Superior temporal gyrus (tissue), 1 donor: ENCODE measurements around the gene SLC25A42.
"Not testable (repeated sequence)": the region's sequence is repeated elsewhere in the genome, so short reads cannot be mapped to it uniquely, and the experiment has no call there.

Experiments
- DNase-seq: peaks from one replicate; pipeline ENCODE4 v3.0.0-alpha.2; 2016; ENCODE audit errors: extremely low spot score

The SLC25A42 gene

DNA sequence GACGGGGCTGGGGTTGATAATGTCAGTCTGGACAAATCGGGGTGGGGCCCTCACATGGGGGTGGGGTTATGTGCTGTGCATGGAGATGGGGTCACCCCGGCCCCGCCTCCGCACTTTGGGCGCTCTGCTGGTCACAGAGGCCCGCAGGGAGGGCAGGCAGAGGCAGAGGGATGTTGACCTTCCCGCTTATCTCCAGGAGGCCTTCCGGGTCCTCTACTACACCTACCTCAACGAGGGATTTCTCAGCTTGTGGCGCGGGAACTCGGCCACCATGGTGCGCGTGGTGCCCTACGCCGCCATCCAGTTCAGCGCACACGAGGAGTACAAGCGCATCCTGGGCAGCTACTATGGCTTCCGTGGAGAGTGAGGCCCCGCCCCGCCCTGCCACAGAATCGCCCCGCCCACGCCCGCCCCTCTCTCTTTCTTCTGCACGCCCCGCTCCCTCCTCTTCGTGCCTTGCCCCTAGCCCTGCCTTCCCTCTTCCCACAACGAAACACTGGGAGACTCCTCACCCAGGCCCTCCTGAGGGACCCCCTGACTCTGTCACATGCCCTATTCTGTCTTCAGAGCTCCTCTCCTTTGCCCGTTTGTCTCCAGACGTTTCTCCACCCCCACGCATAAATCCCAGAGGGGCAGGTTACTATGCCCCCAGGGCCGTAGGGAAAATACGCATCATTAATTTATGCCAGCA lies 41.7 kb downstream of the SLC25A42 start:
- DNase-seq: no peak

DNA sequence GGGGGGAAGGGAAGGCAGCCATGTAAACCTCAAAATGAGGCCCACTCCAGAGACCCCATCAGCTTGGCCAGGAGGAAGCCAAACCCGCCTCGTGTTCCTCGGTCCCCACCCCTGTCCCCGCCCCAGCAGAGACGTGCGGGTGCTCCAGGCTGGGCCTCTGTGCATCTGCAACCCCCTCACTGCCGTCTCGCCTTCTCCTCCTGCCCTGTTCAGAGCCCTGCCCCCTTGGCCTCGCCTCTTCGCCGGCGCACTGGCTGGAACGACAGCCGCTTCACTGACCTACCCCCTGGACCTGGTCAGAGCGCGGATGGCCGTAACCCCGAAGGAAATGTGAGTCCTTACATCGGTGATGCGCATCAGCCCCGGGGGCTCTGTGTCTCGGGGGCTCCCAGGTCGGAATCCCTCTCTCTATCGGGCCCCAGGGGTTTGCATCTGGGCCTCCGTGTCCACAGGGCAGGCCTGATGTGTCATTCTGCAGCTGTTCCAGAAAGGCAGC lies 42.3 kb downstream of the SLC25A42 start:
- DNase-seq: no peak

DNA sequence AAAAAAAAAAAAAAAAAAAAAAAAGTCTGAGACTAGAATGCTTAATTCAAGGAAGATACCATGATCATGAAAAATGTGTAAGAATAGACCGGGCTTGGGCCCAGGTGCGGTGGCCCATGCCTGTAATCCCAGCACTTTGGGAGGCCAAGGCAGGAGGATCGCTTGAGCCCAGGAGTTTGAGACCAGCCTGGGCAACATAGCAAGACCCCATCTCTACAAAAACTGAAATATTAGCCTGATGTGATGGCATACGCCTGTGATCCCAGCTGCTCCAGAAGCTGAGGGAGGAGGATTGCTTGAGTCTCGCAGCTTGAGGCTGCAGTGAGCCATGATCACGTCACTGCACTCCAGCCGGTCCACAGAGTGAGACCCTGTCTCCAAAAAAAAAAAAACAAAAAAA lies 43.1 kb downstream of the SLC25A42 start:
- not testable (repeated sequence) for DNase-seq

DNA sequence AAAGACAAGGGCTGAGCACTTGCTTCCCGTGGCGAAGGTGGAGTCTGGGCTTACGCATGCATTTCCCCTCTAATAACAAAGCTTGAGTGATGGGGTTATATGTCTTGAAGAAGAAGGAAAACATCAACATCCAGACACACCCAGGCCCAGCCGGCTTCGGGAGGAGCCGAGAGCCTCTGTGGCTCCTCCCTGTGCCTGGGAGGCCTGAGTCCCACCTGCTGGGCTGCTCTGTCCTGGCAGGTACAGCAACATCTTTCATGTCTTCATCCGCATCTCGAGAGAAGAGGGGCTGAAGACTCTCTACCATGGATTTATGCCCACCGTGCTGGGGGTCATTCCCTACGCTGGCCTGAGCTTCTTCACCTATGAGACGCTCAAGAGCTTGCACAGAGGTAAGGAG lies 43.9 kb downstream of the SLC25A42 start:
- DNase-seq: no peak

DNA sequence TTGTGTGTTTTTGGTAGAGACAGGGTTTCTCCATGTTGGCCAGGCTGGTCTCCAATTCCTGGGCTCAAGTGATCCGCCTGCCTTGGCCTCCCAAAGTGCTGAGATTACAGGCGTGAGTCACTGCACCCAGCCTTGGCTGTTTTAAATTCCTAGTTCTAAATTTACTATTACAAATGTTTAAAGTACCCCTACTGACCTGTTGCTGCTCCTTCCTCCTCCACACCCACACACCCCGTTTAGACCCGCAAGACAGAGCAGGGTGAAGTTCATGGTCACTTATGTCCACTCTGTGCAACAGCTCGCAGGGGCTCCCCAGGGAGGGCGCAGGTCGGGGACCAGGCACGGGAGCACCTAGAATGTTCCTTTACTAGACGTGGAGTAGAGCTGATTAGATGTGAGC lies 45.8 kb downstream of the SLC25A42 start:
- DNase-seq: no peak

DNA sequence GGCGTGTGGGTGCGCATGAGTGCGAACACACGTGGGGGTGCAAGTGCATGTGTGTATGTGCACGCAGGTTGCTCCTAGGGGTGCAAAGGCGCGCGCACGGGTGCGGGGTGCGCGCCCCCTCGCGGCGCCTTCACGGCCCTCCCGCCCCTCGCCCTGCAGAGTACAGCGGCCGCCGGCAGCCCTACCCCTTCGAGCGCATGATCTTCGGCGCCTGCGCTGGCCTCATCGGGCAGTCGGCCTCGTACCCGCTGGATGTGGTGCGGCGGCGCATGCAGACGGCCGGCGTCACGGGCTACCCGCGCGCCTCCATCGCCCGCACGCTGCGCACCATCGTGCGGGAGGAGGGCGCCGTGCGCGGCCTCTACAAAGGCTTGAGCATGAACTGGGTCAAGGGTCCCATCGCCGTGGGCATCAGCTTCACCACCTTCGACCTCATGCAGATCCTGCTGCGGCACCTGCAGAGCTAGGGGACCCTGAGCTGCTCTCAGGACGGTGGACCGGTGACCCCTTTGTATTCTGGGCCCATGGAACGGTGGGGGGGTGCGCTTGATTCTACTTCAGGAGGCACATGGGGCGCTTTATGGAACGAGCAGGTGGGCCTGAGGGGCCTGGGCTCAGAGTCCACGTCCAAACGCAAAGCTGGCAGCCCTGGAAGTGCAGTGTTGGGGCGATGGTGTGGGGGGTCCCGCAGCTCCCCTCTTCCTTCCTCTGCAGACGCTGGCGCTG lies 46.8 kb downstream of the SLC25A42 start:
- no peak for DNase-seq

DNA sequence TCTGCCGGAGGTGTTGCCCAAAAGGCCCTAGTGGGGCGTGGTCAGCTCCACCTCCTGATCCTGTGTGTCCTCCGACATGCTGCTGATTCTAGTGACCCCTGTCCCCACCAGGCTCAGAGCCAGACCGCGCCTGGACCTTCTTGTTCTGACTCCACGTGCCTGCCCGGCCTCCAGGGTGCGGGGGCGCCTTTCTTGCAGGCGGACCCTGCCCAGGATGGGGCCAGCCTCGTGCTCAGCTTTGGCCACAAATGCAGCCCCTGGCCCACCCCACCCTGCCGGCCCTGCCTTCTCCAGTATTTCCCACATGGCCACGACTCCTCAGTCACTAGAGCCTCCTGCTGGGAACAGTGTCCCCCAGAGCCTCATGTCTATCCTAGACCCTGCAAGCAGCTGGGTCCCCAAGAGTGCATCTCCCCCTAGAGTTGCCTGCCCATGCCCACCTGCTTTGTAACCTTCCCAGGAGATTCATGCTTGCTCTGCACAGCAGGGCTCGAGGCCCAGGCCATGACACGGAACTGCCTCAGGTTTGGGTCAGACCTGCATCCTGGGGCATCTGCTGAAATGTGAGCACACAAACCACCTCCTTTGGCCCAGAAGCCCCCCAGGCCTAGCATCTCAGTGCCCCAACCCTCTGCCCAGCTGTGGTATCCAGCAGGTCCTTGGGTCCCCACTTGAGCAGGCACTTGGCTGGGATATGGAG lies 47.5 kb downstream of the SLC25A42 start:
- DNase-seq: no peak

DNA sequence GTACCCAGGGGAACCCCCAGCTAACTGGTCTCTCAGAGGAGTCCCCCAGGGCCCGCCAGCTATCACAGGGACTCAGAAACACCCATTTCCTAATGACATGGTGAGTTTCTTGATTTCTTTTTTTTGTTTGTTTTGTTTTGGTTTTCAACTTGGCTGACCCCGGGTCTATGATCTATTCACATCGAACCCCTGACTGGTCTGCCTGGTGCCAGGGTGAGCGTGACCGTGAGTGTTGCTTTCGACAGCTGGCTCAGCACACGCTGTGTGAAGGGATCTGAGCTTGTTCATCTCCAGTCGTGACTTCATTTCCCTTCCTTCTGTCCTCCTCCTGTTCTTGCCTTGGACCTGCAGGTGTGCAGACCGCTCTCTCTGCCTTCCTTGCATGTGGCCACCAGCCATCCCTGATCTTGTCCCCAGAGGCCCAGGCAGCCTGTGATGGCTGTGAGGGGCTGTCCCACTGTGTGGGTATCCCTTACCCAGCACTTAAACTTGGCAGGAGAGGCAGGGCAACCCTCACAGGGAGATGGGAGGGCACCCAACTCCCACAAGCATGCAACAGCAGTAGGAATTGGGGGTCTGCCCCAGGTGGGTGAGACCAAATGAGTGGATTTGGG lies 48.3 kb downstream of the SLC25A42 start:
- no peak for DNase-seq

DNA sequence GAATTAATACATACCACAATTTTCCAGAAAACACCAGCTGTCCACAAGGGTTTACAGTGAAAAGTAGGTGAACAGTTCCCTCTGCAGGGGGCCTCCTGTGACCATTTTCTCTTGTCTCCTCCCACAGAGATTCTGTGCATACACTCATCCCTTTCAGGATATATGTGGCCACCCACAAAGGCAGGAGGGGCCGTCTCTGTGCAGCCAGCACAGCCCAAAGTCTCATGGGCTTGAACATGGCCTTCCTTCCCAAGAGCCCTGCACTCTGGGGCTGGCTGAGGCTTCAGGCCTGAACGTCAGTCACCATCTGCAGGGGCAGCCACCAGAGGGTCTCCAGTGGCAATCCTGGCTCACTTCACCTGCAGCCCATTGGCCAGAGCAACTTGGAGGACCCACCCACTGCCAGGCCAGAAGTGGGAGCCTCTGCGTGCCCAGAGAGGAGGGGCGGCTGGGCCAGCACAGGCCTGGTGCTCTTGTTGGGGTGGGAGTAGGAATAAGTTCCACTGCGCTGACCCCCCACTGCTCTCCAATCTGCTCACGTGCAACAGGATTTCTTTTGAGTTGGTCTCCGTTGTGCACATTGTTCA lies 49.3 kb downstream of the SLC25A42 start:
- DNase-seq: no peak

DNA sequence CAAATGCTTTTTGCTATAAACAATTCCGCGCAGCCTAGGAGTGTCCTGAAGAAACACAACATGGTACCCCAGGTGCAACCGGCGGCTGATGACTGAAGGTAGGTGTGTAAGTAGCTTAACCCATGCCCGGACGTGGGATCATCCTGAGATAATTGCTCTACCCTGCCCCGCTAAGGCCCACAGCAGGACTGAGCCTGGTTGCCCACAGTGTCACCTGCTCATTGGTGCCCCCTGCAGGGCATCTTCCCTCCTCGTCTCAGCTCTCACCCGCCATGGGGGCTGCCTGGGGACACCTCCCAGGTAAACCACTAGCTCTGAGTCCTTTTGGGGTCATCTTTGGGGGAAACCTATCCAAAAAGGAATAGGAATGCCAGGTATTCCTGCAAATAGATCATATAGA lies 52.2 kb downstream of the SLC25A42 start:
- DNase-seq: no peak

DNA sequence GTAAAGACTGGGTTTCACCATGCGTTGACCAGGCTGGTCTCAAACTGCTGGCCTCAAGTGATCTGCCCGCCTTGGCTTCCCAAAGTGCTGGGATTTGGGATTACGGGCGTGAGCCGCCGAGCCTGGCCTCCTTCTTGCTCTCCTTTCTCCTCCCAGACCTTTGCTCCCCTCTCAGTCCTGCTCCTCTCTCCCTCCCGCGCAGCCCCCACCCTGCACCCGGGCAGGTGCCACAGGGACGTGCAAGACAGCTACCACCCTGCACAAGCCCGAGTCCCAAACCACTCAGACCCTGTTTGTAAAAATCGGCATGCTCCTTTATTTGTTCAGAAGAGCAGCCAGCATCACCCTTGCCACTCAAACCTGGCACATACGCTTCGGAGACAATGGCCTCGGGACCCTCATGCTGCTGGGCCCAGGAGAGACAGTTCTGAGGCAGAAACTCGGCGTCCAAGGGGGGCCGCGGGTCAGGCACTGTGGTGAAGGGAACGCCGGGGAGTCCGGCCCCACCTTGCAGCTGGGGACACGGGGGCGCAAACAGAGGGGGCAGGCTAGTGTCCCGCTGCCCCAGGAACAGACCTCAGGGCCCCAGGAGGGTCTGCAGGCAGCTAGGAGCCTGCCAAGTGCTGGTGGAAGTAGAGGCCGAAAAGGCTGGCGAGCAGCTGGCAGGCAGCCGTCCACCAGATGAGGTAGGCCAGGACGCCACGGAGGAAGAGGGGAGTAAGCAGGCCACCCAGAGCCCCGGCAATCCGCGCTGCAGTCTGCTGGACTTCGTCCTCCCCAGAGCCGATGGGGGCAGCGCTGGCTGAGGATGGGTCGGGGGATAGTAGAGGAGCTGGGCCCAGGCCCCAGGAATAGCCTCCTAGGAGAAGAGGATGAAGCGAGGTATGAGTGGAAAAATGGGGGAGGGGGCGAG lies 55.8 kb downstream of the SLC25A42 start:
- no peak for DNase-seq

DNA sequence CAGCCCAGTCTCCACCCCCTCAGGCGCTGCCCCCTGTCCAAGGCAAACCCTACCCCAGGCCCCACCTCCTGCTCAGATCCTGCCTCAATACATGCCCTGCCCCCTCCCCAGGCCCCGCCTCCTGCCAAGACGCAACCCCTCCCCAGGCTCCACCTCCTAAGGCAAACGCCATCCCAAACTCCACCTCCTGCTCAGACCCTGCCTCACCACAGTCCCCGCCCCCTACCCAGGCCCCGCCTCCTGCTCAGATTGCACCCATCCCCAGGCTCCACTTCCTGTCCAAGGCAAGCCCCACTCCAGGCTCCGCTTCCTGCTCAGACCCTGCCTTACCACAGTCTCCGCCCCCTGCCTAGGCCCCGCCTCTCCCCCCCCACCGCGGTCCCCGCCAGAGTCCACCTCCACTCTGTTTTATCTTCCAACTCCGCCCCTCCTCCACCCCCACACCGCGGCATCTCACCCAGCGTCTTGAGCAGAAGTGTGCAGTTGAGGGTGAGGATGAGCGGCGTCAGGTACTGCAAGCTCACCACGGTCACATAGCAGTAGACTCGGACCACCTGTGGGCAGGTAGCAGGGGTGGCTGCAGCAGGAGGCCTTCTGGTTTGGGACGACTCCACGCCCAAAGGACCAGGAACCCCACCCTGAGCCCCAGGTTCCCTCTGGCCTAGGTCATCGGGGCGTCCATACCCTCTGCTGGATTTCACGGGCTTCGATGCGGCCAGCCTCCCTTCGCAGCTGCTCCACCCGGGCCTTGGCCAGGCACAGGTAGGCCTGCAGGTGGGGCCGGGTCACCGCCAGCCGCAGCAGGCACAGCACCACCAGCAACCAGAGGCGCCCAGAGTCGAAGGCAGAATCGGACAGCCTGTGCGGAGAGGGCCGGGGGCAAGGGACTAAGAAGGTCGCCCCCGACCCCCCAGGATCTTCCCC lies 56.8 kb downstream of the SLC25A42 start:
- no peak for DNase-seq

DNA sequence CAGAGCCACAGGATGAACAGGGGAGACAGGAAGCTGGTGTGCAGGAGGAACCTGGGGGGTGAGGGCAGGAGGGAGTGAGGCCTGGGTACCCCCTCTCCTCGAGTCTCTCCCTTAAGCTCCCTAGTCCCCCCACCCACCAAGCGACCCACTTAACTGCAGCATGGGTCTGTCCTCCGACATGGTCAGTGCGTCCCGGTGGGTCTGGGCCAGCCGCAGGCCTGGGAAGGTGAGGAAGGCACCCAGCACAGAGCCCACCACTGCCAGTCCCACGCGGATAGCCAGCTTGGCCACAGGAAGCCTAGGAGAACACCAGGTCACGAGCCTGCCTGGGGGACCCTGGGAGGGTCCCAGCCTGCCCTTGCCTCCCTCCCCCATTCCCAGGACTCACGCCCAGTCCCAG lies 57.6 kb downstream of the SLC25A42 start:
- DNase-seq: no peak

DNA sequence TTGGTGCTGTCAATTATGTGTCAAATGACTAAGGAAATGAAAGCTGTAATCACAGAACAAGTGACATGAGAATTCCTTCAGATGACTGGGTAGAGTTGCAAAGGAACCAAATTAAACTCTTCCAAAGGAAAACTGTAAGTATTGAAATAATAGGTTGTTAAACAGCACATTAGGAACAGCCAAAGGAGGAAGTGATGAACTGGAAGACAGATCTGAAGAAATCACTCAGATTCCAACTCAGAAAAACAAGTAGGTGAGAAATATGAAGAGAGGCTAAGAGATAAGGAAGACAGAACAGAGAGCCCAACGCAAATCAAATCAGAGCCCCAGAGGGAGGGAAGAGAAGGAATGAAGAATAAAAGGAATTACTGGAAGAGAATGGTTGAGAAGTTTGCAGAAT lies 59.1 kb downstream of the SLC25A42 start:
- no peak for DNase-seq

DNA sequence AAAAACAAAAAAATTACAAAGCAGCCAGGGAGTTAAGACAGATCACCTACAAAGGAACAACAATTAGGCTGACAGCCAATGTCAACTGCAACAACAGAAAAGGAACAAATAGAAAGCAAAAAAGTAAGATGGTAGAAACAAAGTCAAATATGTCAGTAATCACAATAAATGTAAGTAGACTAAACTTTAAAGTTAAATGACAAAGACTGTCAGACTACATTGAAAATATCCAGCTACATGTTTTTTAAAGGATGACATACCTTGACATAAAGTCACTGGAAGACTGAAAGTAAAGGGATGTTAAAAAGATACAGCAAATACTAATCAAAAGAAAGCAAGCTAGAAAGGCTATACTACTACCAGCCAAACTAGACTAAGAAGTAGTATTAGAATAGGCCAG lies 59.6 kb downstream of the SLC25A42 start:
- no peak for DNase-seq

DNA sequence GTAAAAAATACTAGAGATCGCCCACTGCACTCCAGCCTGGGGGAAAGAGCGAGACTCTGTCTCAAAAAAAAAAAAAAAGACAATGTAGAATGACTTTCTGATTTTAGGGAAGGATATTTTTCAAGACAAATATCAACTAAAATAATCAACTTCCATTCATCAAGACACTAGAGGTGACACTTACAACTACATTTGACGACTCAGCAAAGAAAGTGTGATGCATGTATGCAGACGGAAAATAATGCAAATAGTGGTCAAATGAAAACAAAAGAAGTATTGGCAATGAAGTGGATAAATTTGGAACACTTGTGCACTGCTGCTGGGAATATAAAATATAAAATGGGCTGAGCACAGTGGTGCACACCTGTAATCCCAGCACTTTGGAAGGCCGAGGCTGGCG lies 62.3 kb downstream of the SLC25A42 start:
- no peak for DNase-seq

DNA sequence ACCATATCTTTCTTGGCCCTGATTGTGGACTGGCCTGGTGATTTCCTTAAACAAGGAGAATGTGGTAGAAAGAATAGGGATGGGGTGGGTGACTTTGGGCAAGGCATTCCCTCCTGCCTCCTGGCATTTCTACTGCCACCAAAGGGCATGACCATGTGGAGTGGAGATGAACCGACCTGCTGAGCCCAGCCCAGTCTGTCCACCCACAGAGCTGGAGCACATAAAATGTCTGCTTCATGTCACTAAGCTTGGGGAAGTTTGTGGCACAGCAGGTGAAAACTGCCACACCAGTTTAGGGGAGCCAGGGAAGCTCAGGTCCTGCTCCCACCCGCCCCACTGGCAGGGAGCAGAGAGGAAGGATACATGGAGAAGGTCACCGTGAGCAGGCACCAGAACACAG lies 68.2 kb downstream of the SLC25A42 start:
- DNase-seq: no peak

DNA sequence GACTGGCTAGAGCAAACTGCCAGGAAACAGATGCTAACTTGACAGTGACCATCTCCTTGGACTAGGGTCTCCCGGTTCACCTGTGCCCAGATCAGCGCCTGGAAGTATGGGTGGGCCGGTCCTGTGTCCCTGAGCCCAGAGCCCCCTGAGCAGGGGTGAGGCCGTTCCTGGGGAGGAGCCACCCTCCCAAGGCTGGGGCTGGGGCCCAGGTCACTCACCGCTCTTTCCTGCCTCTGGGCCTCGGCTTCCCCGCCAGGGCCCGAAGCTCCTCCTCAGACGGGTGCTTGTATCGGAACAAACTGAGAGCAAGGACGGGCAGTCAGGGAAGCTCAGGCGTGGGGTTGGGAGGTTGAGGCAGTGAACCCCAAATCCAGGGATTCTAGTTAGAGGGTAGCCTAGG lies 69.1 kb downstream of the SLC25A42 start:
- no peak for DNase-seq

DNA sequence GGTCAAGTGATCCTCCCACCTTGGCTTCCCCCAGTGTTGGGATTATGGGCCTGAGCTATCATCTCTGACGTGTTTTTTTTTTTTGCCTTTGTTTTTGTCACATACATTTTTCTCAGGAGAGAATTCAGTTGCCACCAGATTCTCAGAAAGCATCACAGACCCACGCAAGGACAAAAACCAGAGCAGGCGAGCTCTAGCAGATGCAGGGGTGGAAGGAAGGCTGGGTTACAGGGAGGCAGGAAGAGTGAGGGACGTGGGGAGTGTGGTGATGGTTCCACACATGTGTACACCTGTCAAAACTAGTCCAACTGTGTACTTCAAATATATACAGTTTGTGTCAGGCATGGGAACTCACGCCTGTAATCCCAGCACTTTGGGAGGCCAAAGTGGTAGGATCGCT lies 70.2 kb downstream of the SLC25A42 start:
- DNase-seq: no peak

DNA sequence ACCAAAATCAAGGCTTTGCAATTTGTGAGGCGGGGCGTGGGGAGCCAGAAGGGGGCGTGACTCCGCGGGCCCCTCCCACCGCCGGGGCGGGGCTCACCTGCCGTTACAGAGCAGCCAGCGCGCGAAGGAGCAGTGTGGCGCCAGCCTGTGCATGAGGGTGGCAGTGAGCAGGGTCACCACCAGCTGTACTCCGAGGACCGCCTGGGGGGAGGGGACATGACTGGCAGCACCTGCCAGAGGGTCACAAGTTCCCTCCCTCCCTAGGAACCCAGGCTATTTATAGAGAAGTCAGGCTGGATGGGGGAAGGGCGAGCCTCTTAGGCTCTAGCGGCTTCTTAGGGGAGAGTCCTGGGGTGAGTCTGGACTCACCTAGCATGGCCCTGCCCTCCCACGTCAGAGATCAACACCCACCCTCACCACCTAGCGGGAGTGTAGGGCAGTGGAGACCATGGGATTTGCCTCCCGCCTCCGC lies 70.9 kb downstream of the SLC25A42 start:
- DNase-seq: no peak
